PC-3 (cell line): ENCODE data around the gene LCE1F.

ENCODE experiments used
- CTCF ChIP-seq: fragments of 300-600 bp; sonication (generic); conservative IDR thresholded peaks from 2 replicates; pipeline ENCODE4 v1.5.1; 2017; ENCODE audit warnings: antibody characterized with exemption, low read depth, mild to moderate bottlenecking, low read length
- EZH2 ChIP-seq: fragments of 300-600 bp; sonication (generic); IDR thresholded peaks from one replicate; pipeline ENCODE4 v1.6.1; 2017; ENCODE audit warnings: antibody characterized with exemption, mild to moderate bottlenecking, low read length; ENCODE audit not compliant: unreplicated experiment
- EZH2phosphoT487 ChIP-seq: fragments of 300-600 bp; sonication (generic); IDR thresholded peaks from 2 replicates; pipeline ENCODE4 v1.6.1; 2018; ENCODE audit warnings: mild to moderate bottlenecking, antibody characterized with exemption, low read length, borderline replicate concordance

- TF ChIP-seq CTCF (no peak), EZH2 (no peak), EZH2phosphoT487 (no peak)
Measured at GRCh38 chr1:152761609-152762213, 13.2 kb upstream of the LCE1F start.
